Panc1 (cell line): Measurements from ENCODE around the gene DACH1. TPM values are rescaled to one million over a fixed set of nuclear protein-coding genes. Genes with fewer than 3 reads are reported as not detected.

Experiments
- ATAC-seq: fragments of 200-7000 bp; cut with Tn5 transposase; 2 replicates; pipeline ENCODE4 v1.9.1; 2020; ENCODE audit warnings: mild to moderate bottlenecking, moderate library complexity
- BruUV-seq: library from RNA; stranded (reverse); fragments of 400-500 nt; replicated peaks from 2 replicates; lab custom pipeline; 2021; lab: Mats Ljungman, UMichigan
- CTCF ChIA-PET: fragments of 300-600 bp; sonication (Branson Sonifier 250); formaldehyde crosslinking; loops from one replicate; lab custom pipeline; 2022; ENCODE audit warnings: antibody characterized with exemption; lab: Charles Lee
- POLR2A ChIA-PET: fragments of 300-600 bp; sonication (Branson Sonifier 250); formaldehyde crosslinking; loops from one replicate; lab custom pipeline; 2022; ENCODE audit warnings: antibody characterized with exemption; lab: Charles Lee
- DNase-seq: peaks from one replicate; pipeline ENCODE4 v3.0.0-alpha.2; 2010; ENCODE audit warnings: low read depth, low spot score
- H3K27ac ChIP-seq: 2 replicates; pipeline ENCODE4 v1.5.1; 2011; ENCODE audit warnings: mild to moderate bottlenecking, low read length, inconsistent platforms
- H3K27me3 ChIP-seq: fragments of 200-500 bp; sonication (Bioruptor generic); 2 replicates; pipeline ENCODE4 v1.6.0; 2014; ENCODE audit warnings: low read length, inconsistent platforms; ENCODE audit not compliant: control insufficient read depth, insufficient read depth
- H3K36me3 ChIP-seq: fragments of 200-500 bp; sonication (Bioruptor generic); 2 replicates; pipeline ENCODE4 v1.5.1; 2014; ENCODE audit warnings: inconsistent platforms, mild to moderate bottlenecking, low read length, moderate library complexity; ENCODE audit not compliant: control insufficient read depth, insufficient read depth
- H3K4me1 ChIP-seq: 2 replicates; pipeline ENCODE4 v1.5.1; 2011; ENCODE audit warnings: inconsistent platforms, mild to moderate bottlenecking, low read length, moderate library complexity; ENCODE audit not compliant: control insufficient read depth, insufficient read depth
- H3K4me3 ChIP-seq, 2 experiments: 2 replicates each; pipeline ENCODE4 v1.5.1; 2011 to 2012; ENCODE audit warnings: low read depth in 2 of 2, low read length in 2 of 2, mild to moderate bottlenecking in 2 of 2, inconsistent platforms in 1 of 2, moderate library complexity in 1 of 2
- H3K9me3 ChIP-seq: fragments of 200-500 bp; sonication (Bioruptor generic); 2 replicates; pipeline ENCODE4 v1.5.1; 2014; ENCODE audit warnings: low read depth, mild to moderate bottlenecking, inconsistent platforms, low read length, moderate library complexity; ENCODE audit not compliant: control insufficient read depth, insufficient read depth
- CTCF ChIP-seq: fragments of 450-650 bp; IDR thresholded peaks from 2 replicates; pipeline ENCODE4 v1.5.1; 2017; ENCODE audit warnings: mild to moderate bottlenecking
- POLR2AphosphoS5 ChIP-seq: IDR thresholded peaks from 2 replicates; pipeline ENCODE4 v1.6.1; 2012; ENCODE audit warnings: mild to moderate bottlenecking, low read depth, low read length, moderate library complexity
- REST ChIP-seq, 2 experiments: IDR thresholded peaks; 2 replicates each; pipeline ENCODE4 v1.6.1; 2011 to 2012; ENCODE audit warnings: low read depth in 2 of 2, control low read depth in 1 of 2, low read length in 1 of 2, mild to moderate bottlenecking in 1 of 2, moderate library complexity in 1 of 2; ENCODE audit not compliant: insufficient read depth in 1 of 2
- SIN3A ChIP-seq: IDR thresholded peaks from 2 replicates; pipeline ENCODE4 v1.6.1; 2012; ENCODE audit warnings: low read depth, mild to moderate bottlenecking, low read length, moderate library complexity, borderline replicate concordance; ENCODE audit not compliant: insufficient read depth
- TCF7L2 ChIP-seq: IDR thresholded peaks from 2 replicates; pipeline ENCODE4 v1.6.1; 2011; ENCODE audit warnings: mild to moderate bottlenecking, low read depth, low read length, inconsistent platforms
- in situ Hi-C: cut with HindIII; loops from 2 replicates; pipeline ENCODE4 v1.10.0; 2016; ENCODE audit warnings: low sequenced_read_pairs, low pct_unique_long_range_greater_than_20kb
- intact Hi-C: fragments of 100-400 bp; cut with micrococcal nuclease; formaldehyde crosslinking; loops from one replicate; pipeline ENCODE4 v1.10.0; 2022; ENCODE audit not compliant: unreplicated experiment
- total RNA-seq: library from RNA; stranded (reverse); gene quantifications from one replicate; pipeline ENCODE4 v1.2.1, GENCODE V29; 2021; ENCODE audit not compliant: unreplicated experiment

Gene DACH1
- total RNA-seq, 1 experiment from 2014 or later: 0.54 TPM

- no peaks in the 10 kb centered on the region for H3K36me3 ChIP-seq
- no peaks in the 10 kb centered on the region for H3K9me3 ChIP-seq
- H3K4me3 ChIP-seq: no peak overlapping the region
- H3K27me3 ChIP-seq: no peaks in the 10 kb centered on the region
- H3K27ac ChIP-seq: no peak overlapping the region
- DNase-seq: no peak
- no peaks in the 10 kb centered on the region for H3K4me1 ChIP-seq
- ChIA-PET CTCF (no interaction called here), POLR2A (no interaction called here)
- intact Hi-C loops (no loop called here), in situ Hi-C loops (no loop called here)
- TF ChIP-seq SIN3A: no peak
- TF ChIP-seq REST (IDR thresholded peaks at IDR 0.05; ENCODE audit: insufficient read depth in 1 of 2, low read depth in 2 of 2, low read length in 1 of 2): no peak
- TF ChIP-seq POLR2AphosphoS5: no peak
- TF ChIP-seq TCF7L2: no peak
- ATAC-seq: no peak
- no TSS peak for BruUV-seq
These were observed 136.7 kb downstream of the DACH1 start for GRCh38 chr13:71730267-71730666.

GRCh38 chr13:71729441-71729840 is 137.6 kb downstream of the DACH1 start:
- TF ChIP-seq POLR2AphosphoS5 (no peak), TCF7L2 (no peak), REST (IDR thresholded peaks at IDR 0.05; ENCODE audit: insufficient read depth in 1 of 2, low read depth in 2 of 2, low read length in 1 of 2) (no peak), CTCF (no peak), SIN3A (no peak)
- ATAC-seq (no peak), DNase-seq (no peak)
- intact Hi-C loops: no loop called here
- ChIA-PET POLR2A (no interaction called here), CTCF (no interaction called here)
- no peaks in the 10 kb centered on the region for H3K9me3 ChIP-seq
- H3K4me3 ChIP-seq: no peak overlapping the region
- in situ Hi-C loops: no loop called here
- H3K27ac ChIP-seq: no peak overlapping the region
- H3K36me3 ChIP-seq: no peaks in the 10 kb centered on the region
- BruUV-seq: no TSS peak
- no peaks in the 10 kb centered on the region for H3K4me1 ChIP-seq
- H3K27me3 ChIP-seq: no peaks in the 10 kb centered on the region
